ENCODE measurements around the gene TGFB2.

TGFB2 gene

GRCh38 chr1:218383681-218384080 is 38.5 kb downstream of the TGFB2 start:
- in situ Hi-C loops (cut with MboI; ENCODE audit: low sequenced_read_pairs), result no loop called here

DNA sequence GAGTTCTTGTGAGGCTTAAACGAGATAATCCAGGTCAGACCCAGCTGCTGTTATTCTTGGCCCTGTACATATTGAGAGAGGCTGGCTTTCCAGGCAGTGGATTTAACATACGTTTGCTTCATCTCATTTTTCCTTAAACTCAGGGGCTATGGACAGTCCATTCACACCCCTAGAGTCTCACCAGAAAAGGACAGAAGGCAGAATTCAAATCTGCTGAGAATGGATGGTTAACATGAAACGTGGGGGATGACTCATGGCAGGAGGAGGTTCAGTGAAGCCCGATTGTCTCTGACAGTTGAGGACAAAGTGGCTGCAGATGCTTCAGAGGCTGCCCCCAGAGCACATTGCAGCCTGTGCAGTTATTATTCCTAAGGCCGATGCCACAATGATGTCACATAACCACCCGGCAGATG is 39.5 kb downstream of the TGFB2 start:
- in situ Hi-C loops (cut with MboI; ENCODE audit: low sequenced_read_pairs), result no loop called here

- in situ Hi-C loops (cut with MboI; ENCODE audit: low sequenced_read_pairs), result no loop called here
Measured at GRCh38 chr1:218388591-218388990, 43.5 kb downstream of the TGFB2 start.

DNA sequence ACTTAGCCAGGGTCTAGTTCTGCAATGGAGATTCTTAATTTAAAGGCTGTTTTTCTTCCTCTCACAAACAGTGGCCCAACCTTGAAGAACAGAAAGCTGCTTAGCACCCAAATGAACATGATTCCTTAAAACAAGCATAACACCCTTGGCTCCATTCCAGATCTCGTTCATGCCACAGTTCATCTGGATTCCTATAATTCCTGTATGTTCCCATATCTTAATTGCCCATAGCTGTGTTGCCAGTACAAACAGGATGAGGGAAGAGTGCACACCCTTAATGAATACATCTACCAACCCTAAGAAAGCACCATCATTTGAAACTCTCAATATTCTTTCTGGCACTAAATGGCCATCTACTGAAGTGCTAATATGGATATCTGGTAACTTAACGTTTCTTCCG is 45.5 kb downstream of the TGFB2 start:
- in situ Hi-C loops (cut with MboI; ENCODE audit: low sequenced_read_pairs), result no loop called here

- in situ Hi-C loops (cut with MboI; ENCODE audit: low sequenced_read_pairs), result no loop called here
Measured at GRCh38 chr1:218392780-218393179, 47.6 kb downstream of the TGFB2 start.

GRCh38 chr1:218394416-218394815 is 49.3 kb downstream of the TGFB2 start:
- in situ Hi-C loops (cut with MboI; ENCODE audit: low sequenced_read_pairs), result no loop called here

DNA sequence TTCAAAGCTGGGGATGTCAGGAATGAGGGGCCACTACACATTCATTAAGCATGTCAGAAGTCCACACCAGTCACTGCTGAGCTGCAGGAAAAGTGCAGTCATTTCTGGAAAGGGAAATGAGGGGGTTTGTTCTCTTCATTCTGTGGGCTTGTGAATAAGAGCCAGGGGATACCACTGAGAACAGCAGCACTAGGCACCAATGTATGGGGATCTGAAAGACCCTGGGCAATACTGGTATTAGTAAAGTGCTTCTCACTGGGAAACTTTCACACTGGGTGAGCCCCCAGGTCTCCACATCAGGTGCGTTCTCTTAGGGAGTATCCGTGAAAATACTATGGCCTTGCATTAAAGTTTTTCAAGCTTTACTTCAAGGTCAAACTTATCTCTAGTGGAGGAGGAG is 49.9 kb downstream of the TGFB2 start:
- in situ Hi-C loops (cut with MboI; ENCODE audit: low sequenced_read_pairs), result no loop called here

DNA sequence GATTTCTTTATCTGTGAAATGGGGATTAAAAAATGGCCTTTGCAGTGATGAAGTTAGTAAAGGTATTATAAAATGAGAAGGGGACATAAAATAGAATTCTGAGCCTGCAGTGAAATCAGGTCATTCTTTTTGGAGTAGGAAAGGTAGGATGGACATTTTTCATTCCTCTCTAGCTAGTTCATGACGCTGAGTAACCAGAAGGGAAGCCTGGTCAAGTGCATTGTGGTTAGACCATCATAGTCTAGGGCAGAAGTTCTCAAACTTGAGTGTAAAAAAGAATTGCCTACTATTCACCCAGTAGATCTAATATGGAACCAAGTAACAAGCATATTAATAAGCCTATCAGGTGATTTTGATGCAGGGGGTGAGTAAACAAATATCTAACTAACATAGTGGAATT is 50.8 kb downstream of the TGFB2 start:
- in situ Hi-C loops (cut with MboI; ENCODE audit: low sequenced_read_pairs), result no loop called here

DNA sequence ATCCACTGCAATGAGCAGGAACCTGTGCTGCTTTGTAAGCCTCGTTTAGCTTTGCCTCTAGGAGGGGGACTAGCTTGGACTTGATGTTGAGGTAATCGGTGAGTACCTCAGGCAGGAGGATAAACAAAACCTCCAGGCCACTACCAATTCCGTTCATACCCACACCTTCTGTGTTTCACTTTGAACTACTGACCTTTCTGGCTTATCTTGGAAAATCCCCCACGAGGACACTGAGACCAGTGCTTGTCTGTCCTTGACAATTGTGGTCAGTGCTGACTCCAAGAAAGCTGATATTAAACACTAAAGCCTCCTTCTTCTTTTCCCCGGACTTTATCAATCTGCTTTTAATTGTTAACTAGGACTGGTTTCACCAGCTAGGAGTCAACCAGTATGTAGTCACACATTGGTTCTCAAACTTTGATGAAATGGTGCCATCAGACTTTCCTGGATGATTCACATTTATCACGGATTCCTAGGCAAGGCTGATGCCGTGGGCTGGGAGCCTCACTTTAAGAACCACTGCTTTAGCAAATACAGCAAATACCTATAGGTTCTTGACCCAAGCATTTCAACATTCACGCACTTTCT is 52.7 kb downstream of the TGFB2 start:
- in situ Hi-C loops (cut with MboI; ENCODE audit: low sequenced_read_pairs), result no loop called here

DNA sequence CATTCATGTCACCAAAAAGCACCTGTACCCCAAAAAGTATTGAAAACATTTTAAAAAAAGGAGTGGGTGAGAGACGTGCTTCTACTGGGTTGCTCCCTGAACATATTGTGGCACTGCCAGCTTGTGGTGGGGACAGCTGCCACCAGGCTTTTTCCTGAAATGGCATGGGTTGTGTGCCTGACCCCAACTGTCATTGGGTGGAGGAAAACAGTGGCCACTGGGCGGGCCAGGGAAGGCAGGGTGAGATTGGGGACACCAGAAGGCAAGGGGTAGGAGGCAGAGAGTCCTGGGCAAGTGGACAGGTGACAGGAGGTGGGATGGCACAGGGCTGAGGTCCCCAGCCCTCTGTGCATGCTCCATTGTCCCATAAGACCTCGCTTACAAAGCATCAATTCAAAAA is 55.5 kb downstream of the TGFB2 start:
- in situ Hi-C loops (cut with MboI; ENCODE audit: low sequenced_read_pairs), result no loop called here

DNA sequence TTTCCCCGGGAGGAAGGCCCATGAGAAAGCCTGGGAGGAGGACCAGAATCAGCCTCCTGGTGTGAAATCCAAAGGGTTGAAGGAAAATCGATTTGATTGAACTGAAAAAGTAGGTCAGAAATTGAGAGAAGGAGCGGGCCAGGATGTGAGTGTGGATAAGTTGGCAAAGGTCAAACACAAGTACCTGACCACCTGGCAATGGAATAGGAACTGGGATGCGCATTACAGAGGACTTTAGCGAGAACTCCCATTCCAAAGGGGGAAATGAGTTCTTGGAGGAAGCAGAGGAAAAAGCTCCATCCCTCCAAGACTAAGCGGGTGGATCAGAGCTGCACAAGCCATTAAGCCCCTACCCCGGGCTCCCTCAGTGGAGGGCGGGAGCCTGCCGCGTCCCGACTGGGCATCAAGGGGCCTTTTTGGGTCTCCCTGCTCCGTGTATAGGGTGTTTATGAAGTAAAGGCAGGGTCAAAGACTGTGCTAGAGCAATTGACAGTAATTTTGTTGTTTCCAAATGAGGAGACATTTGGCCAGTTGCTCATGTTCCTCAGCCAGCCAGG is 56.4 kb downstream of the TGFB2 start:
- in situ Hi-C loops (cut with MboI; ENCODE audit: low sequenced_read_pairs), result no loop called here

GRCh38 chr1:218401998-218402785 is 57.1 kb downstream of the TGFB2 start:
- in situ Hi-C loops (cut with MboI; ENCODE audit: low sequenced_read_pairs), result no loop called here

DNA sequence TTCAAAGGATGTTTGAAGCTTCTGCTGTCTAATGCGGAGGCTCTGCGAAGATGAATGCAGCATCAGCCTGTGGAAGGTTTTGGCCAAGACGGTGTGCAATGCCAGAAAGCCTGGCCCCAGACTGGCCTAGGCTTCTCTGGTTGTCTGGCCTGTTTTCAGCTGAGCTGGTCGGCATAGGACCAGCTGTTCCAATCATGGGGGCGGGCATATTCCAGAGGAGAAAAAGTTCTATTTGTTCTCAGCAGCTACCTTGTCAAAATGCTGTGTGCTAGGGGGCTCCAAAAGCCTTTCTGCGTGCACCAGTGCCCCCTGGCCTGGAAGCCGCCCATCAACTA is 57.6 kb downstream of the TGFB2 start:
- in situ Hi-C loops (cut with MboI; ENCODE audit: low sequenced_read_pairs), result no loop called here

- in situ Hi-C loops (cut with MboI; ENCODE audit: low sequenced_read_pairs), result no loop called here
Measured at GRCh38 chr1:218403300-218403699, 58.2 kb downstream of the TGFB2 start.

DNA sequence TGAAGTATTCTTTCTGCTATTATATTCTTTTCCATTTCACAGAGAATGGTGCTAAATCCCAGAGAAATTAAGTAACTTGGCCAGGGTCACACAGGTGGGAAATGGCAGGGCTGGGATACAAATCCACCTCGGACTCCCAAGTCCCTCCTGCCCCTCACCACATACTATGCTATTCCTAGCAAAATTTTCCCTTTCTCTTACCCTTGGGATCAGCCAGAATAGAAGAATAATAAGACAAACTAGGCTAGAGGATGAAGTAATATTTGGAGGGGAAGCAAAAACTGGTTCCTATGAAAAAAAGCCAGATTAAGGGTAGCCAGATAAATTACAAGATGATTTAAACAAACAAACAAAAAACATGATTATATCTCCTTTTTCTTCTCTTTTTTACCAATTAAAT is 62.5 kb downstream of the TGFB2 start:
- in situ Hi-C loops (cut with MboI; ENCODE audit: low sequenced_read_pairs), result no loop called here

DNA sequence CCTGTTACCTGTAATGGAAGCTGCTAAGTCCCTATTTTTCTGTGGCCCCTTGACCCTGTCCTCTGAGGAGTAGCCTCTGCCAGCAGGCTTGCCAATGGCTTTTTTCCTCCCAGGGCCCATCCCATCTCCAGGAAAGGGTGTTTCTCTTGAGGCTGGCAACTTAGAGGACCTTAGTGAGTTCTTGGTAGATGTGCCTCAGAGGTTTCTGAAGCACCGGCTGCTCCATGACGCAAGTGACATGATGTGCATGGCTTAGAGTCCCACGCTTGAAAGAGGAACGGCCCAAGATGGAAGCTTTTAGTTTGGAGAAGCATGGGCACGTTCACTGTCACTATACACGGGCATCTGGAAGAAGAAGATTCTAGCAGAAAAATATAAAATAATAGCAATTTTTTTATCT is 63.0 kb downstream of the TGFB2 start:
- in situ Hi-C loops (cut with MboI; ENCODE audit: low sequenced_read_pairs), result no loop called here

GRCh38 chr1:218408942-218409341 is 63.8 kb downstream of the TGFB2 start:
- in situ Hi-C loops (cut with MboI; ENCODE audit: low sequenced_read_pairs), result no loop called here

GRCh38 chr1:218409946-218410510 is 64.9 kb downstream of the TGFB2 start:
- in situ Hi-C loops (cut with MboI; ENCODE audit: low sequenced_read_pairs), result no loop called here

DNA sequence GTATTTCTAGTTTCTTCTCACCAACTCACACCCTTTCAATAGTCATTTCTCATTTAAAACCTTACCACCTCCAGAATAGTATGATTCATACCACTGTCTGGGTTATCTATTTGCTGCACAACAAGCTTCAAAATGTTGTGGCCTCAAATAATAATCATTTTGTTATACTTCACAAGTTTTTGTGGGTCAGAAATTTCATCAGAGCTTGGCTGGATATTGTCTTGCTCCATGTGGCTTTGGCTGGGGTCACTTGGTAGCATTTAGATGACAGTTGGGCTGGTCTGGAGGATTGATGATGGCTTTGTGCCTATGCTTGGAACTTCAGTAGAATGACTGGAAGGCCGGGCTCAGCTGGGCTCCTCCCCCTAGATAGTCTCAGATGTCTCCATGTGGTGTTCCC is 66.0 kb downstream of the TGFB2 start:
- in situ Hi-C loops (cut with MboI; ENCODE audit: low sequenced_read_pairs), result no loop called here

- in situ Hi-C loops (cut with MboI; ENCODE audit: low sequenced_read_pairs), result no loop called here
Measured at GRCh38 chr1:218412171-218412570, 67.0 kb downstream of the TGFB2 start.

DNA sequence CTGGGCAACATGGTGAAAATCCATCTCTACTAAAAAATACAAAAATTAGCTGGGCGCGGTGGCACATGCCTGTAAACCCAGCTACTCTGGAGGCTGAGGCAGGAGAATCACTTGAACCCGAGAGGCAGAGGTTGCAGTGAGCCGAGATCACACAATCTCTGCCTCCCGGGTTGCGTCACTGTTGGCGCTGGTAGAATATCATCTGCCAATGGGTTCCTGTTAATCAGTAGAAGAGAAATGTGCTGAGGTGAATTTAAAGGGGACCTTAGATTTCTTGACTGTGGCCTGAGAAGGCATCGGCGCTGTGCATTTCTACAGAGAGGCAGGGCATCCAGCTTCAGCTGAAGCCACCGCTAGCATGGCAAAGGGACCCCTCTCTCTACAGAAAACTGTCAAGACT is 68.0 kb downstream of the TGFB2 start:
- in situ Hi-C loops (cut with MboI; ENCODE audit: low sequenced_read_pairs), result no loop called here

DNA sequence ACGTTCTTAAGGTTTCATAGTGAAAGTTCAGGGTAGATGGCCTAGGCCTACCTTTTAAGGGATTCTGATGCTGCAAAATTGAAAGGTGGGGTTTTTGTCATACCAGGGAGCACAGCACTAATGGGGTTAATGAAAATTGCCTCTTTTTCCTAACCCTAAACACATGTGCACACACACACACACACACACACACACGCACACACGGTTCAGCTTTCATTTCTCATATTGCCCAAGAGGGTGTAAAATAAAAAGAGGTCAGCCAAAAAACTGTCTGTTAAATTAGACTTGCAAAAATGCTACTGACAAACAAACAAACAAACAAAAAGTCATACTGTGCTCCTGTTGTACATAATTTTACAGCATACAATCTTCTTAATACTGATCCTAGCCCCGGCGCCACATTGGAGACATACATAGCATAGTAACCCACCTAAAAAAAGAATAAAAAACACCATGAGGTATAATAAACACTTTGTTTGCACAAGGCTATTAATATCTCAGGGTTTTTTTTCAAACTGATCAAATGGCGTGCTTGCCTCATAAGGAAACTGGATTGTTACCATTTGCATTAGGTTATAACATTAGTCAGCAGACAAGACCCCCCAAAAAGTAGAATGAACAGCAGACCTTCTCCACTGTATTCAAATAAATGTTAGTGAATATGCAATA is 69.1 kb downstream of the TGFB2 start:
- in situ Hi-C loops (cut with MboI; ENCODE audit: low sequenced_read_pairs), result no loop called here
